Gastrocnemius medialis (tissue), 4 donors: ENCODE data around the gene LGALS3BP.

Experiments used
- CTCF ChIP-seq, 5 experiments: fragments of 450-650 bp in 3 of 5; fragments of 200-600 bp in 2 of 5; sonication (generic) in 2 of 5; IDR thresholded peaks in 4 of 5; conservative IDR thresholded peaks in 1 of 5; 1 replicate in 4 of 5; 2 replicates in 1 of 5; pipeline ENCODE4 v1.5.1; 2016 to 2019; ENCODE audit warnings: antibody characterized with exemption in 5 of 5, mild to moderate bottlenecking in 3 of 5, moderate library complexity in 3 of 5
- POLR2A ChIP-seq, 2 donors: fragments of 450-650 bp; IDR thresholded peaks; one replicate each; pipeline ENCODE4 v1.6.1; 2017; ENCODE audit warnings: antibody characterized with exemption in 2 of 2, mild to moderate bottlenecking in 2 of 2, moderate library complexity in 2 of 2

GRCh38 chr17:78957128-78957527 lies 22.6 kb downstream of the LGALS3BP start:
- no peak for TF ChIP-seq CTCF (IDR thresholded peaks at IDR 0.05 in 4 of 5, conservative IDR thresholded peaks at IDR 0.05 in 1 of 5)
- no peak for TF ChIP-seq POLR2A (IDR thresholded peaks at IDR 0.05)
